ENCODE results near the gene RAD51D.

The RAD51D gene

GRCh38 chr17:35147375-35147905 lies 27.8 kb upstream of the RAD51D start, which contains the start of gene UNC45B:
Gene UNC45B (plus strand): TSS chr17:35147817. CDS start chr17:35148264, 447 bp downstream.
- ChIA-PET POLR2A (no interaction called here), CTCF (no interaction called here)
- Histone ChIP-seq H3K9me3 (ENCODE audit: control insufficient read depth, insufficient read depth, low read depth, low read length) (no peaks in the 10 kb centered on the region), H3K27ac (ENCODE audit: extremely low read depth, low read depth, low read length) (no peak within 1 kb of the TSS), H3K4me3 (ENCODE audit: low read depth, low read length) (no peak within 1 kb of the TSS), H3K4me1 (ENCODE audit: control insufficient read depth, insufficient read depth, low read length) (no peaks in the 10 kb centered on the region), H3K36me3 (ENCODE audit: control insufficient read depth in 2 of 2, insufficient read depth in 1 of 2, low read length in 2 of 2) (no peaks in the 10 kb centered on the region)
- no peak for TF ChIP-seq PRDM10 (tag by site-specific recombination; IDR thresholded peaks at IDR 0.05)
- no peak for TF ChIP-seq ZNF433 (tag by site-specific recombination; IDR thresholded peaks at IDR 0.05; ENCODE audit: low read depth)

- Histone ChIP-seq H3K27ac (ENCODE audit: extremely low read depth, low read depth, low read length) (no peak overlapping the region), H3K4me3 (ENCODE audit: low read depth, low read length) (no peak overlapping the region), H3K4me1 (ENCODE audit: control insufficient read depth, insufficient read depth, low read length) (no peaks in the 10 kb centered on the region), H3K9me3 (ENCODE audit: control insufficient read depth, insufficient read depth, low read depth, low read length) (no peaks in the 10 kb centered on the region), H3K36me3 (ENCODE audit: control insufficient read depth in 2 of 2, insufficient read depth in 1 of 2, low read length in 2 of 2) (no peaks in the 10 kb centered on the region)
- ChIA-PET CTCF (interaction anchor here (0.5 to 1.4 kb wide), 3 partner anchors 387 to 521 kb away, joined by 3 to 4 read pairs (median 3); no protein-coding TSS in a partner anchor), POLR2A (no interaction called here)
- TF ChIP-seq ZNF362 (tag by site-specific recombination; IDR thresholded peaks at IDR 0.05): no peak
- no peak for TF ChIP-seq ZNF660 (tag by site-specific recombination; IDR thresholded peaks at IDR 0.05)
- no peak for TF ChIP-seq MYNN (tag by site-specific recombination; IDR thresholded peaks at IDR 0.05; ENCODE audit: borderline replicate concordance)
- TF ChIP-seq ZFP3 (tag by site-specific recombination; IDR thresholded peaks at IDR 0.05; ENCODE audit: low read depth): no peak
- TF ChIP-seq ZNF394 (tag by site-specific recombination; IDR thresholded peaks at IDR 0.05; ENCODE audit: borderline replicate concordance): no peak
- no peak for TF ChIP-seq ZNF658 (tag by site-specific recombination; IDR thresholded peaks at IDR 0.05)
- no peak for TF ChIP-seq ZNF645 (tag by site-specific recombination; IDR thresholded peaks at IDR 0.05)
- no peak for TF ChIP-seq HOXC10 (CRISPR knock-in tag; IDR thresholded peaks at IDR 0.05)
- no peak for TF ChIP-seq ZSCAN30 (tag by site-specific recombination; IDR thresholded peaks at IDR 0.05)
- no peak for TF ChIP-seq GLIS2 (tag by site-specific recombination; IDR thresholded peaks at IDR 0.05)
- no peak for TF ChIP-seq ZNF292 (tag by site-specific recombination; IDR thresholded peaks at IDR 0.05; ENCODE audit: borderline replicate concordance, low read depth)
- TF ChIP-seq ZNF280C (tag by site-specific recombination; IDR thresholded peaks at IDR 0.05): no peak
- TF ChIP-seq ZNF837 (tag by site-specific recombination; IDR thresholded peaks at IDR 0.05): no peak
- TF ChIP-seq ZNF280D (tag by site-specific recombination; IDR thresholded peaks at IDR 0.05): no peak
- TF ChIP-seq ZBTB8A (tag by site-specific recombination; IDR thresholded peaks at IDR 0.05): no peak
- no peak for TF ChIP-seq ZNF18 (tag by site-specific recombination; IDR thresholded peaks at IDR 0.05)
These were observed 26.7 kb upstream of the RAD51D start for GRCh38 chr17:35146214-35146833.
